Gastroesophageal sphincter (tissue), 4 donors: ENCODE results near the gene CDH22. TPM values are rescaled to one million over a fixed set of nuclear protein-coding genes. Genes with fewer than 3 reads are reported as not detected.

Experiments
- ATAC-seq: fragments of 150-250 bp; one replicate; pipeline ENCODE4 v1.9.1; 2016; ENCODE audit warnings: mild to moderate bottlenecking, moderate library complexity
- H3K27ac ChIP-seq, 4 donors: fragments of 200-600 bp; sonication (generic) in 3 of 4; 1 replicate in 3 of 4; 2 replicates in 1 of 4; pipeline ENCODE4 v1.5.1; 2016 to 2019
- H3K27me3 ChIP-seq: fragments of 200-600 bp; sonication (generic); one replicate; pipeline ENCODE4 v1.5.1; 2019
- H3K36me3 ChIP-seq, 2 donors: fragments of 200-600 bp; sonication (generic); one replicate each; pipeline ENCODE4 v1.5.1; 2019; ENCODE audit warnings: control low read depth in 1 of 2
- H3K4me1 ChIP-seq, 3 donors: fragments of 200-600 bp; sonication (generic); 1 replicate in 2 of 3; 2 replicates in 1 of 3; pipeline ENCODE4 v1.5.1; 2016 to 2019; ENCODE audit warnings: control low read depth in 2 of 3
- H3K4me3 ChIP-seq, 2 donors: fragments of 200-600 bp; sonication (generic); one replicate each; pipeline ENCODE4 v1.5.1; 2019; ENCODE audit warnings: mild to moderate bottlenecking in 1 of 2, moderate library complexity in 1 of 2
- H3K9me3 ChIP-seq, 3 donors: fragments of 200-600 bp; sonication (generic); one replicate each; pipeline ENCODE4 v1.5.1; 2017 to 2019; ENCODE audit warnings: control low read depth in 2 of 3
- CTCF ChIP-seq, 4 experiments: fragments of 200-600 bp in 2 of 4; fragments of 450-650 bp in 2 of 4; sonication (generic) in 1 of 4; IDR thresholded peaks; one replicate each; pipeline ENCODE4 v1.5.1; 2017 to 2019; ENCODE audit warnings: antibody characterized with exemption in 4 of 4, mild to moderate bottlenecking in 2 of 4, moderate library complexity in 2 of 4
- EP300 ChIP-seq: sonication (generic); formaldehyde crosslinking; IDR thresholded peaks from one replicate; pipeline ENCODE4 v1.6.1; 2017; ENCODE audit warnings: antibody characterized with exemption, mild to moderate bottlenecking
- POLR2A ChIP-seq, 2 donors: fragments of 450-650 bp; IDR thresholded peaks; one replicate each; pipeline ENCODE4 v1.6.1; 2017; ENCODE audit warnings: antibody characterized with exemption in 2 of 2, mild to moderate bottlenecking in 2 of 2, moderate library complexity in 1 of 2
- POLR2AphosphoS5 ChIP-seq: sonication (generic); formaldehyde crosslinking; IDR thresholded peaks from one replicate; pipeline ENCODE4 v1.6.1; 2017; ENCODE audit warnings: antibody characterized with exemption
- WGBS, 2 donors: methylation state at CpG; one replicate each; pipeline ENCODE4 v1.1.5; 2018; ENCODE audit warnings: low coverage in 1 of 2; 5-methylcytosine and 5-hydroxymethylcytosine counted together
- total RNA-seq, 4 donors: library from RNA; depleted of rRNA; stranded (reverse); fragments of >200 nt; gene quantifications; one replicate each; pipeline ENCODE4 v1.1.0, GENCODE V29; 2016

Gene CDH22, protein sequence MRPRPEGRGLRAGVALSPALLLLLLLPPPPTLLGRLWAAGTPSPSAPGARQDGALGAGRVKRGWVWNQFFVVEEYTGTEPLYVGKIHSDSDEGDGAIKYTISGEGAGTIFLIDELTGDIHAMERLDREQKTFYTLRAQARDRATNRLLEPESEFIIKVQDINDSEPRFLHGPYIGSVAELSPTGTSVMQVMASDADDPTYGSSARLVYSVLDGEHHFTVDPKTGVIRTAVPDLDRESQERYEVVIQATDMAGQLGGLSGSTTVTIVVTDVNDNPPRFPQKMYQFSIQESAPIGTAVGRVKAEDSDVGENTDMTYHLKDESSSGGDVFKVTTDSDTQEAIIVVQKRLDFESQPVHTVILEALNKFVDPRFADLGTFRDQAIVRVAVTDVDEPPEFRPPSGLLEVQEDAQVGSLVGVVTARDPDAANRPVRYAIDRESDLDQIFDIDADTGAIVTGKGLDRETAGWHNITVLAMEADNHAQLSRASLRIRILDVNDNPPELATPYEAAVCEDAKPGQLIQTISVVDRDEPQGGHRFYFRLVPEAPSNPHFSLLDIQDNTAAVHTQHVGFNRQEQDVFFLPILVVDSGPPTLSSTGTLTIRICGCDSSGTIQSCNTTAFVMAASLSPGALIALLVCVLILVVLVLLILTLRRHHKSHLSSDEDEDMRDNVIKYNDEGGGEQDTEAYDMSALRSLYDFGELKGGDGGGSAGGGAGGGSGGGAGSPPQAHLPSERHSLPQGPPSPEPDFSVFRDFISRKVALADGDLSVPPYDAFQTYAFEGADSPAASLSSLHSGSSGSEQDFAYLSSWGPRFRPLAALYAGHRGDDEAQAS
- under 1 TPM in 1 of 4 donors, not detected in 3; 0.15 TPM for total RNA-seq

GRCh38 chr20:46308258-46309157, at the start of gene CDH22:
Gene CDH22 (minus strand): TSS chr20:46308498. CDS start chr20:46251294, 57,204 bp downstream.
- H3K27me3 ChIP-seq = peaks cover 100% of the 10 kb centered on the region
- 6 to 8% methylated on average over 2 to 9 of the region's 74 CpGs for WGBS, 2 donors
- H3K9me3 ChIP-seq = no peaks in the 10 kb centered on the region
- peak within 1 kb of the TSS in 1 of 2 donors; percentile 57 for H3K4me3 ChIP-seq
- peaks cover 0 to 35% (median 19%) of the 10 kb centered on the region in 3 donors for H3K4me1 ChIP-seq
- peak; percentile 72 for ATAC-seq
- H3K27ac ChIP-seq = no peak within 1 kb of the TSS
- no peaks in the 10 kb centered on the region for H3K36me3 ChIP-seq
- TF ChIP-seq POLR2AphosphoS5 (no peak), CTCF (IDR thresholded peaks at IDR 0.05) (peak in 3 of 4 experiments; percentile 52 to 62 (median 59))

- peaks cover 0 to 29% of the 10 kb centered on the region in 2 donors for H3K36me3 ChIP-seq
- H3K27ac ChIP-seq = peak overlapping the region in 3 of 4 donors; percentile 60 to 71 (median 62)
- H3K4me1 ChIP-seq = peaks cover 0 to 63% (median 18%) of the 10 kb centered on the region in 3 donors
- peak; percentile 67 for ATAC-seq
- peak; percentile 3 for TF ChIP-seq POLR2AphosphoS5
- TF ChIP-seq POLR2A (IDR thresholded peaks at IDR 0.05) = no peak
- no peaks in the 10 kb centered on the region for H3K9me3 ChIP-seq
- H3K27me3 ChIP-seq = no peaks in the 10 kb centered on the region
- WGBS, 2 donors = 8% methylated on average over 8 of the region's 13 CpGs; no CpG with 5 or more reads in 1 of the 2 donors
- peak overlapping the region in 1 of 2 donors; percentile 8 for H3K4me3 ChIP-seq
Measured at GRCh38 chr20:46357030-46357514, 48.8 kb upstream of the CDH22 start.

DNA sequence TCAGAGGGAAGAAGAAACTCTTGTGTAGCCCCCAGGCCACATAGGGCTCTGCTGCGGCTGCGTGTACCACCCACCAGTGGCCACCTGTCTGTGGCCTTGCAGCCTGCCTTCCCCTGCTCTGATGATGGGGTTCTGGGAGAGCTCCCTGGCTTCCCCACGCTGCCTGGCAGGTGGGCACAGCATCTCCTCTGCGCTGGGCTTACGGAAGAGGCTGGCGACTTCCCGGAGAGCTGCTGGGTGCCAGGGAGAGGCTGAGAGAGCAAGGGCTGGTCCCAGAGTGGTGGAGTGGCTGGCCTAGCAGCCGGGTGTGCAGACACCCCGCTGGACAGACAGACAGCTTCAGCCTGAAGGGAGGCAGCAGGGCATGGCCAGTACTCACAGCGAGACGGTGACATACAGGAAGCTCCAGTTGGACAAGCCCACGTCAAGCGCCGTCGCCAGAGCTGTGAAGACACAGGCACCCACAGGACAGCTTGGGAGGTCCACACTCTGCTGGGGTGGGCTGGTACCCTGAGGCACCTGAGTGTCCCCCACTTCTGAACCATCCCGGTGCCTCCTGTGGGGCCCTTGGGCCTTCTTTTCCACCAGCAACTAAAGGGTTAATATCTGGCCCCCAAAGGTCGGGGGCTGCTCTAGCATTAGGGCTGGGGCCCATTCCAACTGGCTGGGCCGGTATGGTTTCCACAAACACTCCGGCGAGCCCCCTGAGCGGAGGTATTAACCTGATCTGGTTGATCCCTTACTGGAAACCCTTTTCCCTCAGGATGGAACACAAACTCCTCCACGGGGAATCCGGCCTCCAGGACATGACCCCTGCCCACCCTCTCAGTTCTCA, 48.1 kb upstream of the CDH22 start:
- peak overlapping the region in 1 of 2 donors; percentile 8 for H3K4me3 ChIP-seq
- H3K4me1 ChIP-seq = peaks cover 0 to 56% (median 18%) of the 10 kb centered on the region in 3 donors
- no peak for ATAC-seq
- WGBS, 2 donors = 27% methylated on average over 9 of the region's 23 CpGs; no CpG with 5 or more reads in 1 of the 2 donors
- peak overlapping the region in 3 of 4 donors; percentile 60 to 71 (median 62) for H3K27ac ChIP-seq
- no peaks in the 10 kb centered on the region for H3K27me3 ChIP-seq
- H3K36me3 ChIP-seq = peaks cover 0 to 31% of the 10 kb centered on the region in 2 donors
- H3K9me3 ChIP-seq = no peaks in the 10 kb centered on the region
- TF ChIP-seq EP300 (no peak), POLR2A (IDR thresholded peaks at IDR 0.05) (no peak), POLR2AphosphoS5 (peak; percentile 3), CTCF (IDR thresholded peaks at IDR 0.05) (no peak)

- H3K4me1 ChIP-seq = peaks cover 0 to 52% (median 18%) of the 10 kb centered on the region in 3 donors
- TF ChIP-seq CTCF (IDR thresholded peaks at IDR 0.05) (no peak), POLR2A (IDR thresholded peaks at IDR 0.05) (no peak), EP300 (no peak), POLR2AphosphoS5 (no peak)
- ATAC-seq = no peak
- H3K27me3 ChIP-seq = no peaks in the 10 kb centered on the region
- no peaks in the 10 kb centered on the region for H3K9me3 ChIP-seq
- H3K27ac ChIP-seq = peak overlapping the region in 1 of 4 donors; percentile 71
- peaks cover 0 to 37% of the 10 kb centered on the region in 2 donors for H3K36me3 ChIP-seq
- WGBS, 2 donors = 70 to 85% methylated on average over 3 to 7 of the region's 7 CpGs
- no peak overlapping the region for H3K4me3 ChIP-seq
Measured at GRCh38 chr20:46355778-46356177, 47.5 kb upstream of the CDH22 start.
